SKM-1 (cell line): ENCODE results near the gene RBBP4.

Experiments used
- DNase-seq: peaks from one replicate; lab custom pipeline; 2025; ENCODE audit not compliant: unreplicated experiment; lab: John Stamatoyannopoulos, UW

RBBP4 gene

GRCh38 chr1:32718527-32718926 is 67.5 kb downstream of the RBBP4 start:
- no peak for DNase-seq

- DNase-seq, result no peak
Observed at GRCh38 chr1:32719681-32720275, 68.8 kb downstream of the RBBP4 start.

- no peak for DNase-seq
Observed at GRCh38 chr1:32724678-32725614, 73.9 kb downstream of the RBBP4 start.

- no peak for DNase-seq
Observed at GRCh38 chr1:32725615-32725982, 74.6 kb downstream of the RBBP4 start.

GRCh38 chr1:32727876-32728275 is 76.9 kb downstream of the RBBP4 start:
- no peak for DNase-seq

GRCh38 chr1:32728413-32729077 is 77.5 kb downstream of the RBBP4 start:
- DNase-seq, result no peak

GRCh38 chr1:32729254-32730046 is 78.4 kb downstream of the RBBP4 start:
- no peak for DNase-seq

GRCh38 chr1:32733582-32734321 is 82.7 kb downstream of the RBBP4 start:
- DNase-seq, result no peak
